AG04450 (cell line): ENCODE measurements around the gene EDRF1. TPM values are rescaled to one million over a fixed set of nuclear protein-coding genes. Genes with fewer than 3 reads are reported as not detected.

ENCODE experiments used
- CTCF ChIA-PET: fragments of 300-600, 350-600 bp; formaldehyde crosslinking; extraction: SDS; loops from one replicate; lab custom pipeline; 2022; ENCODE audit warnings: antibody characterized with exemption, inconsistent platforms; lab: Charles Lee
- POLR2A ChIA-PET: fragments of 350-600 bp; formaldehyde crosslinking; extraction: SDS; loops from one replicate; lab custom pipeline; 2021; ENCODE audit warnings: antibody characterized with exemption, inconsistent platforms; lab: Yijun Ruan, JAX
- DNase-seq: peaks from one replicate; pipeline ENCODE4 v3.0.0-alpha.2; 2011; ENCODE audit warnings: low read depth, low spot score
- H3K27ac ChIP-seq: one replicate; pipeline ENCODE4 v1.5.1; 2012; ENCODE audit warnings: low read depth, low read length, control low read depth
- H3K27me3 ChIP-seq: one replicate; pipeline ENCODE4 v1.6.0; 2012; ENCODE audit warnings: low read length; ENCODE audit not compliant: control insufficient read depth, insufficient read depth
- H3K4me3 ChIP-seq: 2 replicates; pipeline ENCODE4 v1.5.1; 2011; ENCODE audit warnings: mild to moderate bottlenecking, low read depth, low read length, control low read depth
- H3K9me3 ChIP-seq: 2 replicates; pipeline ENCODE4 v1.5.1; 2012; ENCODE audit warnings: low read length; ENCODE audit not compliant: control insufficient read depth, insufficient read depth
- CTCF ChIP-seq: IDR thresholded peaks from 2 replicates; pipeline ENCODE4 v1.5.1; 2011; ENCODE audit warnings: low read depth, low read length, control low read depth, inconsistent platforms
- polyA plus RNA-seq: library from polyadenylated mRNA; depleted of rRNA; stranded (reverse); fragments of >200 nt; gene quantifications from 2 replicates; pipeline ENCODE4 v1.2.3, GENCODE V29; 2011

The EDRF1 gene
- polyA plus RNA-seq, 1 experiment: 27.4 TPM

GRCh38 chr10:125683821-125684220 is 35.7 kb upstream of the EDRF1 start:
- ChIA-PET POLR2A (no interaction called here), CTCF (no interaction called here)
- no peak overlapping the region for H3K27ac ChIP-seq
- peaks cover 3% of the 10 kb centered on the region for H3K27me3 ChIP-seq
- no peaks in the 10 kb centered on the region; the same call in 1 of the 2 replicates for H3K9me3 ChIP-seq
- no peak for DNase-seq
- H3K4me3 ChIP-seq: no peak overlapping the region
- TF ChIP-seq CTCF: no peak

- no peak overlapping the region for H3K4me3 ChIP-seq
- DNase-seq: no peak
- no peaks in the 10 kb centered on the region for H3K9me3 ChIP-seq
- TF ChIP-seq CTCF: no peak
- H3K27me3 ChIP-seq: peaks cover 3% of the 10 kb centered on the region
- ChIA-PET POLR2A (no interaction called here), CTCF (no interaction called here)
- H3K27ac ChIP-seq: no peak overlapping the region
These were observed 34.9 kb upstream of the EDRF1 start for GRCh38 chr10:125684581-125684980.

- TF ChIP-seq CTCF: no peak
- Histone ChIP-seq H3K4me3 (no peak overlapping the region), H3K27ac (no peak overlapping the region), H3K27me3 (peaks cover 6% of the 10 kb centered on the region), H3K9me3 (no peaks in the 10 kb centered on the region)
- CTCF ChIA-PET: no interaction called here
- POLR2A ChIA-PET: no interaction called here
- DNase-seq: no peak
These were observed 31.9 kb upstream of the EDRF1 start for GRCh38 chr10:125687507-125688185.

- Histone ChIP-seq H3K27me3 (peaks cover 3% of the 10 kb centered on the region), H3K4me3 (no peak overlapping the region), H3K9me3 (no peaks in the 10 kb centered on the region), H3K27ac (no peak overlapping the region)
- ChIA-PET POLR2A (interaction anchor here (0.6 kb wide), 1 partner anchor 11 kb away, joined by 3 read pairs; no protein-coding TSS in a partner anchor), CTCF (interaction anchor here (1.0 kb wide), 1 partner anchor 10 kb away, joined by 3 read pairs; no protein-coding TSS in a partner anchor)
- no peak for DNase-seq
- no peak for TF ChIP-seq CTCF
These were observed 29.4 kb upstream of the EDRF1 start for GRCh38 chr10:125689955-125690569.
